ENCODE measurements around the gene PRAME.

- TF ChIP-seq EZH2phosphoT487 (conservative IDR thresholded peaks at IDR 0.05; ENCODE audit: low read length) = no peak
- TF ChIP-seq CTCF (IDR thresholded peaks at IDR 0.05; ENCODE audit: insufficient read depth, low read length, poor library complexity, severe bottlenecking) = peak; percentile 56
Observed at GRCh38 chr22:22558972-22559603, at the start of gene PRAME.
